ENCODE data around the gene DOK3. TPM values are rescaled to one million over a fixed set of nuclear protein-coding genes. Genes with fewer than 3 reads are reported as not detected.

DOK3 gene
- total RNA-seq, 1 donor from 2014 or later: 7.2 TPM

GRCh38 chr5:177468329-177468684 is 41.3 kb downstream of the DOK3 start:
- no peak for DNase-seq (ENCODE audit: extremely low spot score, unreplicated experiment)
- TF ChIP-seq CTCF (IDR thresholded peaks at IDR 0.05): no peak
- Mint-ChIP-seq H3K4me1 (ENCODE audit: unreplicated experiment) (peaks cover 40% of the 10 kb centered on the region), H3K27ac (ENCODE audit: unreplicated experiment) (peak overlapping the region; percentile 52), H3K36me3 (ENCODE audit: unreplicated experiment) (peaks cover 29% of the 10 kb centered on the region), H3K9me3 (ENCODE audit: unreplicated experiment) (peaks cover 4% of the 10 kb centered on the region), H3K4me3 (ENCODE audit: unreplicated experiment) (no peak overlapping the region), H3K27me3 (ENCODE audit: unreplicated experiment) (no peaks in the 10 kb centered on the region)

GRCh38 chr5:177467436-177467835 is 42.2 kb downstream of the DOK3 start:
- no peak for DNase-seq (ENCODE audit: extremely low spot score, unreplicated experiment)
- H3K36me3 Mint-ChIP-seq (ENCODE audit: unreplicated experiment): peaks cover 35% of the 10 kb centered on the region
- peaks cover 4% of the 10 kb centered on the region for H3K9me3 Mint-ChIP-seq (ENCODE audit: unreplicated experiment)
- no peak for TF ChIP-seq CTCF (IDR thresholded peaks at IDR 0.05)
- H3K4me1 Mint-ChIP-seq (ENCODE audit: unreplicated experiment): peaks cover 40% of the 10 kb centered on the region
- H3K27ac Mint-ChIP-seq (ENCODE audit: unreplicated experiment): no peak overlapping the region
- no peak overlapping the region for H3K4me3 Mint-ChIP-seq (ENCODE audit: unreplicated experiment)
- H3K27me3 Mint-ChIP-seq (ENCODE audit: unreplicated experiment): no peaks in the 10 kb centered on the region

- TF ChIP-seq CTCF (IDR thresholded peaks at IDR 0.05): no peak
- H3K4me3 Mint-ChIP-seq (ENCODE audit: unreplicated experiment): no peak overlapping the region
- H3K9me3 Mint-ChIP-seq (ENCODE audit: unreplicated experiment): peaks cover 4% of the 10 kb centered on the region
- H3K27ac Mint-ChIP-seq (ENCODE audit: unreplicated experiment): no peak overlapping the region
- H3K4me1 Mint-ChIP-seq (ENCODE audit: unreplicated experiment): peaks cover 36% of the 10 kb centered on the region
- peaks cover 35% of the 10 kb centered on the region for H3K36me3 Mint-ChIP-seq (ENCODE audit: unreplicated experiment)
- DNase-seq (ENCODE audit: extremely low spot score, unreplicated experiment): no peak
- H3K27me3 Mint-ChIP-seq (ENCODE audit: unreplicated experiment): no peaks in the 10 kb centered on the region
Observed at GRCh38 chr5:177466861-177467260, 42.8 kb downstream of the DOK3 start.

- no peak overlapping the region for H3K27ac Mint-ChIP-seq (ENCODE audit: unreplicated experiment)
Observed at GRCh38 chr5:177465044-177465443, 44.6 kb downstream of the DOK3 start.

GRCh38 chr5:177462021-177462670 is 47.5 kb downstream of the DOK3 start:
- H3K27ac Mint-ChIP-seq (ENCODE audit: unreplicated experiment): no peak overlapping the region
- H3K27me3 Mint-ChIP-seq (ENCODE audit: unreplicated experiment): no peaks in the 10 kb centered on the region
- TF ChIP-seq CTCF (IDR thresholded peaks at IDR 0.05): no peak

More at GRCh38 chr5:177465044-177465443, 44.6 kb downstream of the DOK3 start:
- Mint-ChIP-seq H3K4me3 (ENCODE audit: unreplicated experiment) (no peak overlapping the region), H3K36me3 (ENCODE audit: unreplicated experiment) (peaks cover 40% of the 10 kb centered on the region), H3K27me3 (ENCODE audit: unreplicated experiment) (no peaks in the 10 kb centered on the region), H3K4me1 (ENCODE audit: unreplicated experiment) (peaks cover 18% of the 10 kb centered on the region), H3K9me3 (ENCODE audit: unreplicated experiment) (peaks cover 4% of the 10 kb centered on the region)
- DNase-seq (ENCODE audit: extremely low spot score, unreplicated experiment): no peak
- no peak for TF ChIP-seq CTCF (IDR thresholded peaks at IDR 0.05)

More at GRCh38 chr5:177462021-177462670, 47.5 kb downstream of the DOK3 start:
- no peak overlapping the region for H3K4me3 Mint-ChIP-seq (ENCODE audit: unreplicated experiment)
- no peak for DNase-seq (ENCODE audit: extremely low spot score, unreplicated experiment)
- H3K9me3 Mint-ChIP-seq (ENCODE audit: unreplicated experiment): peaks cover 4% of the 10 kb centered on the region
- H3K4me1 Mint-ChIP-seq (ENCODE audit: unreplicated experiment): peaks cover 3% of the 10 kb centered on the region
- peaks cover 39% of the 10 kb centered on the region for H3K36me3 Mint-ChIP-seq (ENCODE audit: unreplicated experiment)
